Panc1 (cell line): Measurements from ENCODE around the gene FNDC4.

Source experiments
- CTCF ChIP-seq: fragments of 450-650 bp; IDR thresholded peaks from 2 replicates; pipeline ENCODE4 v1.5.1; 2017; ENCODE audit warnings: mild to moderate bottlenecking
- POLR2AphosphoS5 ChIP-seq: IDR thresholded peaks from 2 replicates; pipeline ENCODE4 v1.6.1; 2012; ENCODE audit warnings: mild to moderate bottlenecking, low read depth, low read length, moderate library complexity
- REST ChIP-seq, 2 experiments: IDR thresholded peaks; 2 replicates each; pipeline ENCODE4 v1.6.1; 2011 to 2012; ENCODE audit warnings: low read depth in 2 of 2, control low read depth in 1 of 2, low read length in 1 of 2, mild to moderate bottlenecking in 1 of 2, moderate library complexity in 1 of 2; ENCODE audit not compliant: insufficient read depth in 1 of 2
- SIN3A ChIP-seq: IDR thresholded peaks from 2 replicates; pipeline ENCODE4 v1.6.1; 2012; ENCODE audit warnings: low read depth, mild to moderate bottlenecking, low read length, moderate library complexity, borderline replicate concordance; ENCODE audit not compliant: insufficient read depth
- TCF7L2 ChIP-seq: IDR thresholded peaks from 2 replicates; pipeline ENCODE4 v1.6.1; 2011; ENCODE audit warnings: mild to moderate bottlenecking, low read depth, low read length, inconsistent platforms

- TF ChIP-seq TCF7L2, result no peak
- TF ChIP-seq CTCF, result no peak
- 0 out of 2 replicates have a peak, but pooled peaks have one; percentile 31 for TF ChIP-seq POLR2AphosphoS5
- no peak for TF ChIP-seq SIN3A
- no peak for TF ChIP-seq REST (IDR thresholded peaks at IDR 0.05; ENCODE audit: insufficient read depth in 1 of 2, low read depth in 2 of 2, low read length in 1 of 2)
Measured at GRCh38 chr2:27441958-27442919, 52.8 kb downstream of the FNDC4 start, which contains the start of gene KRTCAP3.
